ENCODE measurements around the gene PACSIN1.

GRCh38 chr6:34536959-34537848 lies 71.3 kb downstream of the PACSIN1 start:
- TF ChIP-seq, protein P1, sequence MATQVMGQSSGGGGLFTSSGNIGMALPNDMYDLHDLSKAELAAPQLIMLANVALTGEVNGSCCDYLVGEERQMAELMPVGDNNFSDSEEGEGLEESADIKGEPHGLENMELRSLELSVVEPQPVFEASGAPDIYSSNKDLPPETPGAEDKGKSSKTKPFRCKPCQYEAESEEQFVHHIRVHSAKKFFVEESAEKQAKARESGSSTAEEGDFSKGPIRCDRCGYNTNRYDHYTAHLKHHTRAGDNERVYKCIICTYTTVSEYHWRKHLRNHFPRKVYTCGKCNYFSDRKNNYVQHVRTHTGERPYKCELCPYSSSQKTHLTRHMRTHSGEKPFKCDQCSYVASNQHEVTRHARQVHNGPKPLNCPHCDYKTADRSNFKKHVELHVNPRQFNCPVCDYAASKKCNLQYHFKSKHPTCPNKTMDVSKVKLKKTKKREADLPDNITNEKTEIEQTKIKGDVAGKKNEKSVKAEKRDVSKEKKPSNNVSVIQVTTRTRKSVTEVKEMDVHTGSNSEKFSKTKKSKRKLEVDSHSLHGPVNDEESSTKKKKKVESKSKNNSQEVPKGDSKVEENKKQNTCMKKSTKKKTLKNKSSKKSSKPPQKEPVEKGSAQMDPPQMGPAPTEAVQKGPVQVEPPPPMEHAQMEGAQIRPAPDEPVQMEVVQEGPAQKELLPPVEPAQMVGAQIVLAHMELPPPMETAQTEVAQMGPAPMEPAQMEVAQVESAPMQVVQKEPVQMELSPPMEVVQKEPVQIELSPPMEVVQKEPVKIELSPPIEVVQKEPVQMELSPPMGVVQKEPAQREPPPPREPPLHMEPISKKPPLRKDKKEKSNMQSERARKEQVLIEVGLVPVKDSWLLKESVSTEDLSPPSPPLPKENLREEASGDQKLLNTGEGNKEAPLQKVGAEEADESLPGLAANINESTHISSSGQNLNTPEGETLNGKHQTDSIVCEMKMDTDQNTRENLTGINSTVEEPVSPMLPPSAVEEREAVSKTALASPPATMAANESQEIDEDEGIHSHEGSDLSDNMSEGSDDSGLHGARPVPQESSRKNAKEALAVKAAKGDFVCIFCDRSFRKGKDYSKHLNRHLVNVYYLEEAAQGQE (IDR thresholded peaks at IDR 0.05; ENCODE audit: low read depth, low read length), result no peak
- TF ChIP-seq RFX5 (IDR thresholded peaks at IDR 0.05; ENCODE audit: low read depth, low read length) (no peak), JUND (IDR thresholded peaks at IDR 0.05; ENCODE audit: low read depth, low read length) (no peak), USF2 (IDR thresholded peaks at IDR 0.05; ENCODE audit: borderline replicate concordance, low read depth, low read length) (no peak), SPI1 (IDR thresholded peaks at IDR 0.05; ENCODE audit: borderline replicate concordance, insufficient read depth, low read depth, low read length) (no peak), EZH2 (IDR thresholded peaks at IDR 0.05; ENCODE audit: borderline replicate concordance, control insufficient read depth, low read depth, low read length) (no peak)
- TF ChIP-seq, protein P2, sequence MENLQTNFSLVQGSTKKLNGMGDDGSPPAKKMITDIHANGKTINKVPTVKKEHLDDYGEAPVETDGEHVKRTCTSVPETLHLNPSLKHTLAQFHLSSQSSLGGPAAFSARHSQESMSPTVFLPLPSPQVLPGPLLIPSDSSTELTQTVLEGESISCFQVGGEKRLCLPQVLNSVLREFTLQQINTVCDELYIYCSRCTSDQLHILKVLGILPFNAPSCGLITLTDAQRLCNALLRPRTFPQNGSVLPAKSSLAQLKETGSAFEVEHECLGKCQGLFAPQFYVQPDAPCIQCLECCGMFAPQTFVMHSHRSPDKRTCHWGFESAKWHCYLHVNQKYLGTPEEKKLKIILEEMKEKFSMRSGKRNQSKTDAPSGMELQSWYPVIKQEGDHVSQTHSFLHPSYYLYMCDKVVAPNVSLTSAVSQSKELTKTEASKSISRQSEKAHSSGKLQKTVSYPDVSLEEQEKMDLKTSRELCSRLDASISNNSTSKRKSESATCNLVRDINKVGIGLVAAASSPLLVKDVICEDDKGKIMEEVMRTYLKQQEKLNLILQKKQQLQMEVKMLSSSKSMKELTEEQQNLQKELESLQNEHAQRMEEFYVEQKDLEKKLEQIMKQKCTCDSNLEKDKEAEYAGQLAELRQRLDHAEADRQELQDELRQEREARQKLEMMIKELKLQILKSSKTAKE (IDR thresholded peaks at IDR 0.05; ENCODE audit: low read depth, poor library complexity, severe bottlenecking), result no peak
- TF ChIP-seq, protein P3, sequence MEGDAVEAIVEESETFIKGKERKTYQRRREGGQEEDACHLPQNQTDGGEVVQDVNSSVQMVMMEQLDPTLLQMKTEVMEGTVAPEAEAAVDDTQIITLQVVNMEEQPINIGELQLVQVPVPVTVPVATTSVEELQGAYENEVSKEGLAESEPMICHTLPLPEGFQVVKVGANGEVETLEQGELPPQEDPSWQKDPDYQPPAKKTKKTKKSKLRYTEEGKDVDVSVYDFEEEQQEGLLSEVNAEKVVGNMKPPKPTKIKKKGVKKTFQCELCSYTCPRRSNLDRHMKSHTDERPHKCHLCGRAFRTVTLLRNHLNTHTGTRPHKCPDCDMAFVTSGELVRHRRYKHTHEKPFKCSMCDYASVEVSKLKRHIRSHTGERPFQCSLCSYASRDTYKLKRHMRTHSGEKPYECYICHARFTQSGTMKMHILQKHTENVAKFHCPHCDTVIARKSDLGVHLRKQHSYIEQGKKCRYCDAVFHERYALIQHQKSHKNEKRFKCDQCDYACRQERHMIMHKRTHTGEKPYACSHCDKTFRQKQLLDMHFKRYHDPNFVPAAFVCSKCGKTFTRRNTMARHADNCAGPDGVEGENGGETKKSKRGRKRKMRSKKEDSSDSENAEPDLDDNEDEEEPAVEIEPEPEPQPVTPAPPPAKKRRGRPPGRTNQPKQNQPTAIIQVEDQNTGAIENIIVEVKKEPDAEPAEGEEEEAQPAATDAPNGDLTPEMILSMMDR (IDR thresholded peaks at IDR 0.05 in 2 of 3, conservative IDR thresholded peaks at IDR 0.05 in 1 of 3; ENCODE audit: control insufficient read depth in 2 of 3, extremely low read depth in 1 of 3, insufficient read depth in 1 of 3, low read depth in 3 of 3, low read length in 3 of 3), result no peak

Measured in GM12878 (cell line).